Liver (tissue), 9 donors: ENCODE data around the gene TOR1AIP2. TPM values are rescaled to one million over a fixed set of nuclear protein-coding genes. Genes with fewer than 3 reads are reported as not detected.

Experiments used
- DNase-seq: peaks from one replicate; pipeline ENCODE4 v3.0.0-alpha.2; 2017; ENCODE audit warnings: low spot score
- H3K27ac ChIP-seq, 2 donors: one replicate each; pipeline ENCODE4 v1.7.0; 2013; ENCODE audit warnings: inconsistent platforms in 2 of 2, low read length in 2 of 2, control low read depth in 1 of 2, low read depth in 1 of 2, mild to moderate bottlenecking in 1 of 2
- H3K27me3 ChIP-seq, 4 donors: one replicate each; pipeline versions ENCODE4 v1.6.1 to v1.7.0; 2013; ENCODE audit warnings: low read length in 3 of 4, inconsistent platforms in 1 of 4, mild to moderate bottlenecking in 1 of 4, moderate library complexity in 1 of 4; ENCODE audit not compliant: control insufficient read depth in 4 of 4, insufficient read depth in 4 of 4
- H3K36me3 ChIP-seq, 4 donors: one replicate each; pipeline versions ENCODE4 v1.6.1 to v1.7.0; 2013; ENCODE audit warnings: low read length in 3 of 4, mild to moderate bottlenecking in 3 of 4, low read depth in 1 of 4, moderate library complexity in 1 of 4; ENCODE audit not compliant: control insufficient read depth in 4 of 4, insufficient read depth in 3 of 4
- H3K4me1 ChIP-seq, 4 donors: one replicate each; pipeline versions ENCODE4 v1.6.1 to v1.7.0; 2013; ENCODE audit warnings: low read length in 3 of 4, mild to moderate bottlenecking in 3 of 4, moderate library complexity in 1 of 4; ENCODE audit not compliant: control insufficient read depth in 4 of 4, insufficient read depth in 4 of 4
- H3K4me3 ChIP-seq, 3 donors: one replicate each; pipeline versions ENCODE4 v1.6.1 to v1.7.0; 2013; ENCODE audit warnings: low read length in 3 of 3, control low read depth in 1 of 3, low read depth in 1 of 3, mild to moderate bottlenecking in 1 of 3
- H3K9ac ChIP-seq, 2 donors: one replicate each; pipeline ENCODE4 v1.7.0; 2013; ENCODE audit warnings: low read length in 2 of 2, mild to moderate bottlenecking in 2 of 2, moderate library complexity in 2 of 2, control low read depth in 1 of 2, low read depth in 1 of 2
- H3K9me3 ChIP-seq, 4 donors: one replicate each; pipeline versions ENCODE4 v1.6.1 to v1.7.0; 2013; ENCODE audit warnings: low read length in 3 of 4; ENCODE audit not compliant: control insufficient read depth in 4 of 4
- CTCF ChIP-seq: fragments of 150-350 bp; IDR thresholded peaks from 2 replicates; pipeline ENCODE4 v1.5.1; 2017; ENCODE audit warnings: improper control_type of control experiment, low read depth, low read length; ENCODE audit not compliant: missing input control
- EGR1 ChIP-seq, 2 donors: IDR thresholded peaks; 2 replicates each; pipeline ENCODE4 v1.6.1; 2016 to 2018; ENCODE audit warnings: antibody characterized with exemption in 2 of 2, low read depth in 2 of 2
- FOXA1 ChIP-seq: IDR thresholded peaks from 2 replicates; pipeline ENCODE4 v1.6.1; 2016; ENCODE audit warnings: antibody characterized with exemption
- FOXA2 ChIP-seq: IDR thresholded peaks from 2 replicates; pipeline ENCODE4 v1.6.1; 2016; ENCODE audit warnings: antibody characterized with exemption
- GABPA ChIP-seq, 2 donors: IDR thresholded peaks in 1 of 2; conservative IDR thresholded peaks in 1 of 2; 2 replicates each; pipeline ENCODE4 v1.6.1; 2016; ENCODE audit warnings: antibody characterized with exemption in 2 of 2, mild to moderate bottlenecking in 1 of 2, moderate library complexity in 1 of 2
- HNF4A ChIP-seq, 2 donors: conservative IDR thresholded peaks; 2 replicates each; pipeline ENCODE4 v1.6.1; 2016; ENCODE audit warnings: antibody characterized with exemption in 2 of 2, mild to moderate bottlenecking in 2 of 2
- HNF4G ChIP-seq: IDR thresholded peaks from 2 replicates; pipeline ENCODE4 v1.6.1; 2016; ENCODE audit warnings: antibody characterized with exemption
- JUND ChIP-seq, 2 donors: IDR thresholded peaks; 2 replicates each; pipeline ENCODE4 v1.6.1; 2016; ENCODE audit warnings: antibody characterized with exemption in 2 of 2
- MAX ChIP-seq: IDR thresholded peaks from 2 replicates; pipeline ENCODE4 v1.6.1; 2016; ENCODE audit warnings: antibody characterized with exemption
- NR2F2 ChIP-seq: IDR thresholded peaks from 2 replicates; pipeline ENCODE4 v1.6.1; 2016; ENCODE audit warnings: antibody characterized with exemption
- RAD21 ChIP-seq, 2 donors: IDR thresholded peaks; 2 replicates each; pipeline ENCODE4 v1.6.1; 2016; ENCODE audit warnings: antibody characterized with exemption in 2 of 2, mild to moderate bottlenecking in 2 of 2
- RXRA ChIP-seq, 2 donors: IDR thresholded peaks; 2 replicates each; pipeline ENCODE4 v1.6.1; 2017 to 2018; ENCODE audit warnings: antibody characterized with exemption in 2 of 2, mild to moderate bottlenecking in 1 of 2
- SP1 ChIP-seq: IDR thresholded peaks from 2 replicates; pipeline ENCODE4 v1.6.1; 2018; ENCODE audit warnings: antibody characterized with exemption, mild to moderate bottlenecking
- TAF1 ChIP-seq: conservative IDR thresholded peaks from 2 replicates; pipeline ENCODE4 v1.6.1; 2016; ENCODE audit warnings: antibody characterized with exemption, mild to moderate bottlenecking
- YY1 ChIP-seq: IDR thresholded peaks from 2 replicates; pipeline ENCODE4 v1.6.1; 2016; ENCODE audit warnings: antibody characterized with exemption, mild to moderate bottlenecking
- WGBS: extraction: QIAGEN DNeasy Blood & Tissue Kit; methylation state at CpG from one replicate; pipeline ENCODE4 v1.1.7; 2013; 5-methylcytosine and 5-hydroxymethylcytosine counted together
- polyA plus RNA-seq, 2 donors: library from polyadenylated mRNA; stranded (reverse) in 1 of 2; unstranded in 1 of 2; fragments of 200-250 nt in 1 of 2; fragments of >200 nt in 1 of 2; fragmentation: Nextera tagmentation in 1 of 2; extraction: Ambion mirVana in 1 of 2; gene quantifications; one replicate each; pipeline versions ENCODE4 v1.2.1 to v1.2.3, GENCODE V29; 2013 to 2015
- total RNA-seq, 2 donors: library from RNA; depleted of rRNA; stranded (reverse); fragments of >200 nt; gene quantifications; one replicate each; pipeline ENCODE4 v1.2.3, GENCODE V29; 2014
- TF ChIP-seq, protein P1 (sequence below): IDR thresholded peaks from 2 replicates; pipeline ENCODE4 v1.6.1; 2016; ENCODE audit warnings: antibody characterized with exemption
- TF ChIP-seq, protein P2 (sequence below): IDR thresholded peaks from 2 replicates; pipeline ENCODE4 v1.6.1; 2016; ENCODE audit warnings: antibody characterized with exemption
- TF ChIP-seq, protein P3 (sequence below): IDR thresholded peaks from 2 replicates; pipeline ENCODE4 v1.6.1; 2016; ENCODE audit warnings: antibody characterized with exemption, mild to moderate bottlenecking
- donor health status: healthy.
- donor health status: healthy.
- donor health status: healthy.
- donor health status: healthy.
- donor health status: healthy.

Gene TOR1AIP2
- total and polyA plus RNA-seq, 4 donors, result 12.7 to 124 (median 38.6) TPM

DNA sequence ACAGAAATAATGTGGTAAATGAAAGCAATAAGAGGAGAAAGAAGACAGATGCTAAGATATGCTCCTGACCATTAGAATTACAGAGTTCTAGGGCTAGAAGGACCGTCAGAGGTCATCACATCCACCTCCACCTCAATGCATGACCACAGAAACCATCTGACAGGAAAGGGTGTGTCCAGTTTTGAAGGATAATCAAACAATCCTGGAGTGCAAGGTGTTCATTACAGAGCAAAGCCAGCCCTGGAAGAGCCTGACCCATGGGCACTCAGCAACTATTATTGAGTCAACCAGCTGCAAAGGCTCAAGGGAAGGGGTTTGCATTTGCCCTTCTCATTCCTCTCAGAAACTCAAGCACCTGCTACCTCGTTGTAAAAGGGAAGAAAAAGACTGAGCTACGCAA, 46.4 kb downstream of the TOR1AIP2 start:
- Histone ChIP-seq H3K9ac (no peak overlapping the region), H3K27ac (no peak overlapping the region), H3K36me3 (peaks cover 0 to 4% (median 0%) of the 10 kb centered on the region in 4 donors), H3K27me3 (no peaks in the 10 kb centered on the region), H3K4me1 (no peaks in the 10 kb centered on the region), H3K9me3 (no peaks in the 10 kb centered on the region), H3K4me3 (no peak overlapping the region)
- DNase-seq, result no peak
- WGBS, result 60% methylated on average over 3 of the region's 3 CpGs
- TF ChIP-seq RAD21 (IDR thresholded peaks at IDR 0.05), result no peak

GRCh38 chr1:179828554-179829110, 49.0 kb downstream of the TOR1AIP2 start:
- Histone ChIP-seq H3K9me3 (no peaks in the 10 kb centered on the region), H3K27me3 (no peaks in the 10 kb centered on the region), H3K4me1 (no peaks in the 10 kb centered on the region), H3K4me3 (no peak overlapping the region), H3K9ac (no peak overlapping the region), H3K27ac (no peak overlapping the region), H3K36me3 (no peaks in the 10 kb centered on the region)
- no peak for DNase-seq
- 88% methylated on average over 9 of the region's 9 CpGs for WGBS
- TF ChIP-seq TAF1 (no peak), FOXA2 (no peak), NR2F2 (no peak), CTCF (no peak), RAD21 (IDR thresholded peaks at IDR 0.05) (no peak), YY1 (no peak), GABPA (IDR thresholded peaks at IDR 0.05 in 1 of 2, conservative IDR thresholded peaks at IDR 0.05 in 1 of 2) (no peak), JUND (IDR thresholded peaks at IDR 0.05) (no peak), SP1 (no peak), RXRA (IDR thresholded peaks at IDR 0.05) (no peak), HNF4G (no peak), HNF4A (conservative IDR thresholded peaks at IDR 0.05) (no peak), FOXA1 (no peak), EGR1 (IDR thresholded peaks at IDR 0.05; ENCODE audit: low read depth in 2 of 2) (no peak), MAX (no peak)
- TF ChIP-seq, protein P1, sequence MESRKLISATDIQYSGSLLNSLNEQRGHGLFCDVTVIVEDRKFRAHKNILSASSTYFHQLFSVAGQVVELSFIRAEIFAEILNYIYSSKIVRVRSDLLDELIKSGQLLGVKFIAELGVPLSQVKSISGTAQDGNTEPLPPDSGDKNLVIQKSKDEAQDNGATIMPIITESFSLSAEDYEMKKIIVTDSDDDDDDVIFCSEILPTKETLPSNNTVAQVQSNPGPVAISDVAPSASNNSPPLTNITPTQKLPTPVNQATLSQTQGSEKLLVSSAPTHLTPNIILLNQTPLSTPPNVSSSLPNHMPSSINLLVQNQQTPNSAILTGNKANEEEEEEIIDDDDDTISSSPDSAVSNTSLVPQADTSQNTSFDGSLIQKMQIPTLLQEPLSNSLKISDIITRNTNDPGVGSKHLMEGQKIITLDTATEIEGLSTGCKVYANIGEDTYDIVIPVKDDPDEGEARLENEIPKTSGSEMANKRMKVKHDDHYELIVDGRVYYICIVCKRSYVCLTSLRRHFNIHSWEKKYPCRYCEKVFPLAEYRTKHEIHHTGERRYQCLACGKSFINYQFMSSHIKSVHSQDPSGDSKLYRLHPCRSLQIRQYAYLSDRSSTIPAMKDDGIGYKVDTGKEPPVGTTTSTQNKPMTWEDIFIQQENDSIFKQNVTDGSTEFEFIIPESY, result no peak
- TF ChIP-seq, protein P2, sequence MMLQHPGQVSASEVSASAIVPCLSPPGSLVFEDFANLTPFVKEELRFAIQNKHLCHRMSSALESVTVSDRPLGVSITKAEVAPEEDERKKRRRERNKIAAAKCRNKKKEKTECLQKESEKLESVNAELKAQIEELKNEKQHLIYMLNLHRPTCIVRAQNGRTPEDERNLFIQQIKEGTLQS, result no peak
- TF ChIP-seq, protein P3, sequence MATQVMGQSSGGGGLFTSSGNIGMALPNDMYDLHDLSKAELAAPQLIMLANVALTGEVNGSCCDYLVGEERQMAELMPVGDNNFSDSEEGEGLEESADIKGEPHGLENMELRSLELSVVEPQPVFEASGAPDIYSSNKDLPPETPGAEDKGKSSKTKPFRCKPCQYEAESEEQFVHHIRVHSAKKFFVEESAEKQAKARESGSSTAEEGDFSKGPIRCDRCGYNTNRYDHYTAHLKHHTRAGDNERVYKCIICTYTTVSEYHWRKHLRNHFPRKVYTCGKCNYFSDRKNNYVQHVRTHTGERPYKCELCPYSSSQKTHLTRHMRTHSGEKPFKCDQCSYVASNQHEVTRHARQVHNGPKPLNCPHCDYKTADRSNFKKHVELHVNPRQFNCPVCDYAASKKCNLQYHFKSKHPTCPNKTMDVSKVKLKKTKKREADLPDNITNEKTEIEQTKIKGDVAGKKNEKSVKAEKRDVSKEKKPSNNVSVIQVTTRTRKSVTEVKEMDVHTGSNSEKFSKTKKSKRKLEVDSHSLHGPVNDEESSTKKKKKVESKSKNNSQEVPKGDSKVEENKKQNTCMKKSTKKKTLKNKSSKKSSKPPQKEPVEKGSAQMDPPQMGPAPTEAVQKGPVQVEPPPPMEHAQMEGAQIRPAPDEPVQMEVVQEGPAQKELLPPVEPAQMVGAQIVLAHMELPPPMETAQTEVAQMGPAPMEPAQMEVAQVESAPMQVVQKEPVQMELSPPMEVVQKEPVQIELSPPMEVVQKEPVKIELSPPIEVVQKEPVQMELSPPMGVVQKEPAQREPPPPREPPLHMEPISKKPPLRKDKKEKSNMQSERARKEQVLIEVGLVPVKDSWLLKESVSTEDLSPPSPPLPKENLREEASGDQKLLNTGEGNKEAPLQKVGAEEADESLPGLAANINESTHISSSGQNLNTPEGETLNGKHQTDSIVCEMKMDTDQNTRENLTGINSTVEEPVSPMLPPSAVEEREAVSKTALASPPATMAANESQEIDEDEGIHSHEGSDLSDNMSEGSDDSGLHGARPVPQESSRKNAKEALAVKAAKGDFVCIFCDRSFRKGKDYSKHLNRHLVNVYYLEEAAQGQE, result no peak
